ENCODE data around the gene GHITM.

GRCh38 chr10:84149854-84150253, 10.5 kb downstream of the GHITM start:
- TF ChIP-seq GTF2F1 (IDR thresholded peaks at IDR 0.05; ENCODE audit: borderline replicate concordance, low read depth, low read length) (no peak), EZH2 (IDR thresholded peaks at IDR 0.05; ENCODE audit: low read depth, low read length, severe bottlenecking) (no peak), MAX (IDR thresholded peaks at IDR 0.05) (no peak), BACH1 (IDR thresholded peaks at IDR 0.05; ENCODE audit: low read length) (no peak), SIN3A (conservative IDR thresholded peaks at IDR 0.05 in 1 of 2, IDR thresholded peaks at IDR 0.05 in 1 of 2; ENCODE audit: low read depth in 1 of 2, low read length in 2 of 2) (no peak), USF2 (IDR thresholded peaks at IDR 0.05; ENCODE audit: low read length) (no peak), CTCF (IDR thresholded peaks at IDR 0.05; ENCODE audit: control extremely low read depth in 1 of 3, insufficient read depth in 1 of 3, low read depth in 1 of 3, low read length in 3 of 3) (no peak), SP1 (IDR thresholded peaks at IDR 0.05; ENCODE audit: low read depth, low read length) (no peak)

All from H1 (cell line).